HG03457 (cell line): ENCODE results near the gene NDST1.

Experiments used
- ATAC-seq: cut with Tn5 transposase; IDR thresholded peaks from one replicate; pipeline ENCODE4 v1.9.1; 2021; ENCODE audit warnings: moderate number of reproducible peaks; ENCODE audit not compliant: unreplicated experiment

The NDST1 gene

GRCh38 chr5:150601491-150602345 lies 93.8 kb downstream of the NDST1 start:
- no peak for ATAC-seq

- ATAC-seq, result no peak
These were observed 95.1 kb downstream of the NDST1 start for GRCh38 chr5:150603052-150603451.

- ATAC-seq, result no peak
These were observed 95.6 kb downstream of the NDST1 start for GRCh38 chr5:150603491-150603890.

- ATAC-seq, result no peak
These were observed 96.1 kb downstream of the NDST1 start for GRCh38 chr5:150604010-150604409.

GRCh38 chr5:150604894-150605440 lies 97.0 kb downstream of the NDST1 start:
- ATAC-seq, result no peak

GRCh38 chr5:150605546-150605945 lies 97.6 kb downstream of the NDST1 start:
- no peak for ATAC-seq

- no peak for ATAC-seq
These were observed 98.5 kb downstream of the NDST1 start for GRCh38 chr5:150606476-150606875.

- no peak for ATAC-seq
These were observed 99.2 kb downstream of the NDST1 start for GRCh38 chr5:150607105-150607504.
